ENCODE measurements around the gene FAM120A. TPM values are rescaled to one million over a fixed set of nuclear protein-coding genes. Genes with fewer than 3 reads are reported as not detected.

The FAM120A gene
- total RNA-seq, 2 experiments from 2014 or later = 112 to 116 TPM

DNA sequence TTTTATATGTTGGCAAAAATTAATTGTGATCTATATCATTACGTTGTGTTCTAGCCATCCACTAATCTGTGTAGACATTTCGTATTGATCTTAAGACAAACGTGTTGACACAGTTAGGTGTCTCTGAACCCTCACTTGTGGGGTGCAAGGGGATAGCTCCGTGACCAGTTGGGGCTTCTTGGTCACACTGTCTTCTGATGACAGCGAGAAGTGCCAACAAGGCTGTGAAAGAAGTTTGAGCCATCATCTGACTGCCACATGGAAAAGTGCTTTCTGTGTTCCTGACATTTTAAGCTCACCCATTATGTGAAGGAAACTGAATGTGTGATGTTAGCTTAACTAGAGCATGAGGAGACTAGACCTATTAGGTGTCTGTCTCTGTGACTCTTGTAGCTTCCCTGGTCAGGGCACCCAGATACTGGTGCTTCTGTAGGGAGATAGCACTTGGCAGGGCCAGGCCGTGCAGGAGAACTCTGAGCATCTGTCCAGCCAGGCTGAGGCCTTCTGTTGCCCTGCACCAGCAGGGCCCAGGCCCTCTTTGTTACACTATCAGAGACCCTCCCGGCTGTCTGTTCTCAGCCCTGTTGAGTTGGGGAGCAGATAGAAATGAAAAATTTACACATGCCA lies 72.1 kb downstream of the FAM120A start:
- Mint-ChIP-seq H3K4me1 (ENCODE audit: low read depth) (no peaks in the 10 kb centered on the region), H3K36me3 (ENCODE audit: low read depth) (peaks cover 22% of the 10 kb centered on the region), H3K27ac (peak overlapping the region; percentile 3), H3K27me3 (ENCODE audit: low read depth) (no peaks in the 10 kb centered on the region), H3K4me3 (no peak overlapping the region), H3K9me3 (no peaks in the 10 kb centered on the region)
- intact Hi-C loops (cut with micrococcal nuclease) = no loop called here
- no peak for DNase-seq
- CTCF ChIA-PET = interaction anchor here (1.4 kb wide), 1 partner anchor 43 kb away, joined by 4 read pairs; no protein-coding TSS in a partner anchor

DNA sequence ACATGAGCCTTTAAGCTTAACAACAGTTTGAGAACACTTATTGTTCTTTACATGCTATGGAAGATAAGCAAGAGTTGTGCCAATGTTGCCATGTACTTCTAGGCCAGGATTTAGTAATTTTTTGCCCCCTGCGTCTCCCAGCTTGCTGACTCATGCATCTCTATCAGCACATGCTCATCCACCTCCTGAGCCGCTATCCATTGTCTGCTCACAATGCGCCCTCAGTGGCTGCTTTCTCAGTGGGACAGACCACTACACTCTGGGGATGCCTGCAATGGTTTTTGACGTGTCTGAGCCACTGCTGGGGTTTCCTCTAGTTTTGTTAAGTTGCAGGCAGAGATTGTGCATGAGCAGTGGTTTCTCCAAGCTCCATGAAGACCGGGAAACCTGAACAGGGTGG lies 74.0 kb downstream of the FAM120A start:
- CTCF ChIA-PET = no interaction called here
- Mint-ChIP-seq H3K27me3 (ENCODE audit: low read depth) (no peaks in the 10 kb centered on the region), H3K27ac (no peak overlapping the region), H3K36me3 (ENCODE audit: low read depth) (peaks cover 27% of the 10 kb centered on the region), H3K9me3 (no peaks in the 10 kb centered on the region), H3K4me1 (ENCODE audit: low read depth) (no peaks in the 10 kb centered on the region), H3K4me3 (no peak overlapping the region)
- intact Hi-C loops (cut with micrococcal nuclease) = no loop called here
- DNase-seq = no peak

DNA sequence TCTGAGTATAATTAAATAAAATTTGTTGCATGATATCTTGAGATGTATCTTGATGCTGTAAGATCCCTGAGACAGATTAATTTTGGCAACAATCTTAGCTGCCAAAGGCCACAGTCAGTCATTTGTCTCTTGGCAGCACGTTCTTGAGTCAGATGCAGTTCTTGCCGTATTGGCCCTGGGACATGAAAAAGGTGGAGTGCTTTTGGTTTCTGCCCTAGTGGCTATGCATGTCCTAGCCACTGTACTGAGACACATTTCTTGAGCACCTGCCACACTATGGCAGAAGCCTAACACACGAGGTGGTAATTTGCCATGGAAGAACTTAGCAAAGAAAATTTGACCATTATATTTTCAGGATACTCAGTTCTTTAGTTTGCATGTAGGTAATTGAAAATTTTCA lies 79.9 kb downstream of the FAM120A start:
- intact Hi-C loops (cut with micrococcal nuclease) = no loop called here
- Mint-ChIP-seq H3K9me3 (no peaks in the 10 kb centered on the region), H3K27ac (no peak overlapping the region), H3K4me3 (no peak overlapping the region), H3K4me1 (ENCODE audit: low read depth) (no peaks in the 10 kb centered on the region), H3K36me3 (ENCODE audit: low read depth) (peaks cover 45% of the 10 kb centered on the region), H3K27me3 (ENCODE audit: low read depth) (no peaks in the 10 kb centered on the region)
- no peak for DNase-seq
- CTCF ChIA-PET = no interaction called here

DNA sequence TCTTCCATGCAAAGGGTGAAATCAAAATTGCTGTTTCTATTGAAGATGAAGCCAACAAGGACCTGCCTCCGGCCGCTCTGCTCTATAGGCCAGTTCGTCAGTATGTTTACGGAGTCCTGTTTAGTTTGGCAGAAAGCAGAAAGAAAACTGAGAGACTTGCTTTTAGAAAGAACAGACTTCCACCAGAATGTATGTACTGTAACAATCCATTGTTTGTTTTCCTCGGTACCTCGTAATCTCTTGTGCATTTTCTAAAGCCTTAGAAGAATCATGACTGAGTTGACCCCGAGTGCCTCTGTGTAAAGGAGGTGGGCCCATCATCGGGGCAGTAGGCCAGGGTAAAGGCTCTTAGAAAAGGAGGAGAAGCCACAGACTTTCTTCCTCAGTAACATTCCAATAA lies 80.7 kb downstream of the FAM120A start:
- no peaks in the 10 kb centered on the region for H3K9me3 Mint-ChIP-seq
- CTCF ChIA-PET = no interaction called here
- H3K36me3 Mint-ChIP-seq (ENCODE audit: low read depth) = peaks cover 41% of the 10 kb centered on the region
- no peak for DNase-seq
- H3K4me1 Mint-ChIP-seq (ENCODE audit: low read depth) = no peaks in the 10 kb centered on the region
- no peaks in the 10 kb centered on the region for H3K27me3 Mint-ChIP-seq (ENCODE audit: low read depth)
- no peak overlapping the region for H3K27ac Mint-ChIP-seq
- H3K4me3 Mint-ChIP-seq = no peak overlapping the region
- intact Hi-C loops (cut with micrococcal nuclease) = no loop called here

DNA sequence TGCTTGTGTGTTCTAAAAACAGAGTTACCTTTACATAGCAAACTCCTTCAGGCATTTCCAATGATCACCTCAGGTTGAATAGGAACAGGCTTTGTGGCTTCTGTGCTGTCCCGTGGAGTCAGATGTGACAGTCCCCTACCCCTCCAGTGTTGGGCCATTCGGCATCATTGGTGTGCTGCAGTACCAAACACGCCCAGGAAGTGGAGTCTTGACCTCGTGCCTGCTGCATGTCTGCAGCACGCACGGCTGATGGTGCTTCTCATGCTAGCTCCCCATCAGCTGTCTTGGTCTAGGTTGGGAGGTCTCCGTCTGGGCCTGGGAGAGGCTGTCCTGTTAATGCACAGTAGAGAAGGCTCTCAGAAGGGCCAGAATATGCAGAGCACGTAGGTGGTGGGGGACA lies 82.4 kb downstream of the FAM120A start:
- Mint-ChIP-seq H3K27me3 (ENCODE audit: low read depth) (no peaks in the 10 kb centered on the region), H3K4me1 (ENCODE audit: low read depth) (no peaks in the 10 kb centered on the region), H3K36me3 (ENCODE audit: low read depth) (peaks cover 37% of the 10 kb centered on the region), H3K4me3 (no peak overlapping the region), H3K27ac (peak overlapping the region; percentile 66), H3K9me3 (no peaks in the 10 kb centered on the region)
- intact Hi-C loops (cut with micrococcal nuclease) = no loop called here
- CTCF ChIA-PET = interaction anchor here (1.0 kb wide), 1 partner anchor 32 kb away, joined by 3 read pairs; no protein-coding TSS in a partner anchor
- DNase-seq = no peak

DNA sequence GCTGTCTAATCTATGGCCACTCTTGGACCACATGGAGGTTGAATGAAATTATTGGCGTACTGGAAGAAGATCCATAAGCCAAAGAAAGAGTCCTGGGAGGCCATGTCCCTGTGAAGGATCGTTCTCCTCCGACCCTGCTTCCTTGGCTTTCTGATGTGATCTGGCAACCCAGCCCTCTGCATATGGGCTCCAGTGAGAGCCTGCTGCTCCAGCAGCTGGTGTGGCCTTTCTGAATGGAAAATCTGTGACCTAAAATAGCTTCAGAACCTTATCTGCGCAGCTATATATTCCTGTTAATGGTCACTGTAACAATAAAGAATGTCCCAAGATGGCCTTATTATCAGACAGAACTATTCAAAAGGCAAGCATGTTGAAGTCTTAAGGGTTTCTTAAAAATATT lies 84.7 kb downstream of the FAM120A start:
- CTCF ChIA-PET = no interaction called here
- H3K9me3 Mint-ChIP-seq = no peaks in the 10 kb centered on the region
- intact Hi-C loops (cut with micrococcal nuclease) = no loop called here
- no peaks in the 10 kb centered on the region for H3K27me3 Mint-ChIP-seq (ENCODE audit: low read depth)
- peaks cover 29% of the 10 kb centered on the region for H3K36me3 Mint-ChIP-seq (ENCODE audit: low read depth)
- H3K4me1 Mint-ChIP-seq (ENCODE audit: low read depth) = no peaks in the 10 kb centered on the region
- H3K27ac Mint-ChIP-seq = no peak overlapping the region
- no peak for DNase-seq
- no peak overlapping the region for H3K4me3 Mint-ChIP-seq

DNA sequence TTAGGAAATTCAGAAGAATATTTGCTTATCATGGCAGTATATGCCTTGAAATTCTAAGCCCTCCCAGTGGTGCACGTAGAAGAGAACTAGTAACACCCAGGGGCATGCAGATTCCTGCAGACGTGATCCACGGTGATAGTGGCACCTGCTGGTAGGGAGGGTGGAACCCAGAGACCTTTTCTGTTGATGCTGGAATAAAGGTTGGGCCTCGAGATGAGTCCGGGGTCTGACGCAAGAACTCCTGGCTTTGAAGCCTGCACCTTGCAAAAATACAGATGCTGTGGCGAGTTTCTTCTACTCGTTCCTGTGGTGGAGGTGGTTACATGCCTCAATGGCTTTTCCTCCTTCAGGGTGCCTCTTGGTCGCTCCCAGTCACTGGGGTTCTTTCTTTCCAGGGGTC lies 85.4 kb downstream of the FAM120A start:
- Mint-ChIP-seq H3K9me3 (no peaks in the 10 kb centered on the region), H3K27me3 (ENCODE audit: low read depth) (no peaks in the 10 kb centered on the region), H3K27ac (no peak overlapping the region), H3K4me3 (no peak overlapping the region), H3K4me1 (ENCODE audit: low read depth) (no peaks in the 10 kb centered on the region), H3K36me3 (ENCODE audit: low read depth) (peaks cover 29% of the 10 kb centered on the region)
- CTCF ChIA-PET = interaction anchor here (1.7 kb wide), 1 partner anchor 29 kb away, joined by 4 read pairs; no protein-coding TSS in a partner anchor
- no peak for DNase-seq
- intact Hi-C loops (cut with micrococcal nuclease) = no loop called here

DNA sequence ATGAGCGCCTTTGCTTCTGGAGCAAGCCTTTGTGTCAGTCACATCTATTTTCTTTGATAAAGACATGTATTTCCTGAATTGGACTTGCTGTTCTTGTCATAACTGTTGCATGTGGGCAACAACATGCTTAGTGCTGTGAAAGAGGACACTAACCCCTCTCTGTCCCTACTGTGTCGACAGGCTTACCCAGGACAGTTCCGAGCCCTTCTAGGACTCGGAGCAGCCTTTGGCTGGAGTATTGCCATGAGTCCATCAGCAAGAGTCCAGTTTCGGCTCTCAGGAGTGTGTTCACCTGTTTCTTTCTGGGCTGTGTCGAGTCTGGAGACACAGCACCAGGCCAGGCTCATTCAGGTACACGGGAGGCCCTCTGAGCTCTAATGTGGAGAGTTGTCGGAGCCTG lies 88.8 kb downstream of the FAM120A start:
- Mint-ChIP-seq H3K4me3 (no peak overlapping the region), H3K9me3 (no peaks in the 10 kb centered on the region), H3K4me1 (ENCODE audit: low read depth) (peaks cover 2% of the 10 kb centered on the region), H3K36me3 (ENCODE audit: low read depth) (peaks cover 19% of the 10 kb centered on the region), H3K27me3 (ENCODE audit: low read depth) (no peaks in the 10 kb centered on the region), H3K27ac (no peak overlapping the region)
- CTCF ChIA-PET = no interaction called here
- intact Hi-C loops (cut with micrococcal nuclease) = no loop called here
- no peak for DNase-seq

DNA sequence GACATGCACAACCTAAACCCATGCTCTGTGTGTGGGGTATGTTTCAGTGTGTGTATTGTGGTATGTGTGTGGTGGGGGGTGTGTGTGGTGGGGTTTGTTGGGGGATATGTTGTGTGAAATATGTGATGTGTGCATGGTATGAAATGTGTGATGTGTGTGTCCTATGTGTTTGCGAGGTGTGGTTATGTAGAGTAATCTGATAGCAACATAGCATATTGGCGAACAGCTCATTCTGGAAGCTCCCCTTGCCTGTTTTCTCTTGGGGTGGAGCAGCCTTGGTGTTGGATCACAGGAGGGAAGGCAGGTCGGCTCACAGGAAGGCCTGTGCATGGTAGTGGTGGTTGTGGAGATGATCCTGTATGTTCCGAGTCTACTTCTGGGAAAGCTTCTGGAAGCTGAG lies 89.5 kb downstream of the FAM120A start:
- H3K4me1 Mint-ChIP-seq (ENCODE audit: low read depth) = peaks cover 2% of the 10 kb centered on the region
- H3K27me3 Mint-ChIP-seq (ENCODE audit: low read depth) = no peaks in the 10 kb centered on the region
- no peaks in the 10 kb centered on the region for H3K9me3 Mint-ChIP-seq
- CTCF ChIA-PET = no interaction called here
- H3K36me3 Mint-ChIP-seq (ENCODE audit: low read depth) = peaks cover 19% of the 10 kb centered on the region
- intact Hi-C loops (cut with micrococcal nuclease) = no loop called here
- H3K27ac Mint-ChIP-seq = no peak overlapping the region
- no peak for DNase-seq
- no peak overlapping the region for H3K4me3 Mint-ChIP-seq

DNA sequence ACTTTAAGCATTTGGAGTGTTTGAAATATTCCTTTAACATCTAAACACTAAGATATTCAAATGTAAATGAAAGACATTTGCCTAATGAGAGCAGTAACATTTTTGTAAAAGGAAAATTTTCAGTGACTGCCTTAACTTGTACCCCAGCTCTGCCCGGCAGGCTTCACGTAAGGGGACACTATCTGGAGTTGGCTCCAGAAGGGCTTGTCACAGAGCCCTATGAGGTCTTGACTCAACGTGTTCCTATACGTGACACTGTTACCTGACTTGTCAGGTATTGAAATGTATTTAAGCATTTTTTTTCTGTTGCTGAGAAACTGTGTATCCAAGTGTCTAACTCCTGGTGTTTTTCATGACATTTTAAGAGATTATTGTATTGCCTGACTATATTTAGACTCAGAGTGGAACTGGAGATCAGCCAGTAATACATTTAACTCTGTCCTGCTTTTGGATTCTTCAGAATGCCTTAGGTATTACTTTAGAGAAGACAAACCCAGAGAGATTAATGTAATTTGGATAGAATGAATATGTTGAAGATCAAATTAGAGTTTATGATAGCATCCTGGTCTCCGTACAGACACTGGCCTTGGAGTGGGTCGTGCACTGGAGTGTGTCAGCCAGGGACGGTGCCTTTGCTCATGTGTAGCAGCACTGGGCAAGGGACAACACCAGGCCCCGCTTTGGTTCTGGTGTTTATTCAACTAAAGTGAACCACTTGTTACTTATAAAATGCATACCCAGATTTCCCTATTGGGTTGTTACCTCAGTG lies 90.3 kb downstream of the FAM120A start:
- H3K27me3 Mint-ChIP-seq (ENCODE audit: low read depth) = no peaks in the 10 kb centered on the region
- no peak overlapping the region for H3K4me3 Mint-ChIP-seq
- intact Hi-C loops (cut with micrococcal nuclease) = no loop called here
- H3K36me3 Mint-ChIP-seq (ENCODE audit: low read depth) = peaks cover 24% of the 10 kb centered on the region
- no peaks in the 10 kb centered on the region for H3K9me3 Mint-ChIP-seq
- H3K4me1 Mint-ChIP-seq (ENCODE audit: low read depth) = peaks cover 2% of the 10 kb centered on the region
- no peak for DNase-seq
- CTCF ChIA-PET = no interaction called here
- H3K27ac Mint-ChIP-seq = no peak overlapping the region

DNA sequence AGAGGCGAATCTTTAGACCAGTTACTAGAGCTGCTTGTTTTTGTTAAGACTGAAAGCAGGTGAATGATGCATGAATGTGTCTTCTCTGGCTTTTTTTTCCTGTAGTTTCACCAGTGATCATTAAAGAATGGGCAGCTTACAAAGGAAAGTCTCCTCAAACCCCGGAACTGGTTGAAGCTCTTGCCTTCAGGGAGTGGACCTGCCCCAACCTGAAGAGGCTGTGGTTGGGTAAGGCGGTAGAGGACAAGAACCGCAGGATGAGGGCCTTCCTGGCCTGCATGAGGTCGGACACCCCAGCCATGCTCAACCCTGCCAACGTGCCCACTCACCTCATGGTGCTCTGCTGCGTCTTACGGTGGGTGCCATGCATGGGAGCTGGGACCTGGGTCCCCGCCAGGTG lies 91.6 kb downstream of the FAM120A start:
- no peaks in the 10 kb centered on the region for H3K27me3 Mint-ChIP-seq (ENCODE audit: low read depth)
- H3K36me3 Mint-ChIP-seq (ENCODE audit: low read depth) = peaks cover 23% of the 10 kb centered on the region
- H3K4me3 Mint-ChIP-seq = no peak overlapping the region
- no peak overlapping the region for H3K27ac Mint-ChIP-seq
- H3K4me1 Mint-ChIP-seq (ENCODE audit: low read depth) = peaks cover 2% of the 10 kb centered on the region
- no peak for DNase-seq
- intact Hi-C loops (cut with micrococcal nuclease) = no loop called here
- CTCF ChIA-PET = no interaction called here
- no peaks in the 10 kb centered on the region for H3K9me3 Mint-ChIP-seq

DNA sequence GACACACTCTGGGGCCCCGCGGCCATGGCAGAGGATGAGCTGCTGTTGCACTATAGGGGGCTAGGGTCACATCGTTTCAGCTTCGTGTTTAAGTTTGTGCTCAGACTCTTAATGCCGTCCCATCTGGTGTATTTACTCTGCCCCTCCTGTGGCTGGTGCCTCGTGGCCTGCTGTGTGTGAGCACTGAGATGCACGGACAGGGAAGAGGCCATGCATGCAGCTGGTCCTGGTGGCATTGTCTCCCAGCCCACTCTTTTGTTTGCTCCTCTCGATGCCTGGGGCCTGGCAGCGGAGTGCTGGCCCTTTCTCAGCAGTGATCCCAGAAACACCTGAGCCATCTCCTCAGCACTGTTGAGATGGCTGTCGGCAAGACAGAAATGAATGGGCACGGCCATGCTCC lies 94.9 kb downstream of the FAM120A start:
- H3K27ac Mint-ChIP-seq = no peak overlapping the region
- H3K27me3 Mint-ChIP-seq (ENCODE audit: low read depth) = no peaks in the 10 kb centered on the region
- no peaks in the 10 kb centered on the region for H3K9me3 Mint-ChIP-seq
- peaks cover 29% of the 10 kb centered on the region for H3K36me3 Mint-ChIP-seq (ENCODE audit: low read depth)
- DNase-seq = no peak
- H3K4me1 Mint-ChIP-seq (ENCODE audit: low read depth) = peaks cover 2% of the 10 kb centered on the region
- no peak overlapping the region for H3K4me3 Mint-ChIP-seq
- intact Hi-C loops (cut with micrococcal nuclease) = no loop called here
- CTCF ChIA-PET = no interaction called here

DNA sequence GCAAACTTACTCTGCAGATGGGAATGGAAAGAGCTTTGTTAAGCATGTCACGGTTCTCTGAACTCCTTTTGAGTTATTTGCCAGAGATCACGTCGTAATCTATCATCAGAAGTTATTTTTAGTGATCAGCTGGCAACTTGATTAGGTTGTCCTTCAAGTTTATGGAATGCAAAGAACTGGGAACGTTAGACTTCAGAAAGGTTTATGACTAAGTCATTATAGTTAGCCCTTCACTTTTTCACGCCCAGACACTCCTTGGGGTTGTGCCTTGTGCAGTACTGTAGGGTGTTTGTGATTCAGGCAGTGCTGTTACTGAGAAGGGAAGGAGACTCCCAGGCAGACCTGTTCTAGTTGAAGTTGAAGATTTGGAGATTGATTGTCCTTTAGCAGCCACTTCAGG lies 98.1 kb downstream of the FAM120A start:
- H3K9me3 Mint-ChIP-seq = no peaks in the 10 kb centered on the region
- H3K27ac Mint-ChIP-seq = peak overlapping the region; percentile 32
- H3K36me3 Mint-ChIP-seq (ENCODE audit: low read depth) = peaks cover 33% of the 10 kb centered on the region
- DNase-seq = no peak
- no peaks in the 10 kb centered on the region for H3K27me3 Mint-ChIP-seq (ENCODE audit: low read depth)
- no peaks in the 10 kb centered on the region for H3K4me1 Mint-ChIP-seq (ENCODE audit: low read depth)
- intact Hi-C loops (cut with micrococcal nuclease) = no loop called here
- CTCF ChIA-PET = interaction anchor here (2.7 kb wide), 1 partner anchor 16 kb away, joined by 11 read pairs; no protein-coding TSS in a partner anchor
- H3K4me3 Mint-ChIP-seq = no peak overlapping the region
